ENCODE data around the gene AFF3.

- TF ChIP-seq, protein P1, sequence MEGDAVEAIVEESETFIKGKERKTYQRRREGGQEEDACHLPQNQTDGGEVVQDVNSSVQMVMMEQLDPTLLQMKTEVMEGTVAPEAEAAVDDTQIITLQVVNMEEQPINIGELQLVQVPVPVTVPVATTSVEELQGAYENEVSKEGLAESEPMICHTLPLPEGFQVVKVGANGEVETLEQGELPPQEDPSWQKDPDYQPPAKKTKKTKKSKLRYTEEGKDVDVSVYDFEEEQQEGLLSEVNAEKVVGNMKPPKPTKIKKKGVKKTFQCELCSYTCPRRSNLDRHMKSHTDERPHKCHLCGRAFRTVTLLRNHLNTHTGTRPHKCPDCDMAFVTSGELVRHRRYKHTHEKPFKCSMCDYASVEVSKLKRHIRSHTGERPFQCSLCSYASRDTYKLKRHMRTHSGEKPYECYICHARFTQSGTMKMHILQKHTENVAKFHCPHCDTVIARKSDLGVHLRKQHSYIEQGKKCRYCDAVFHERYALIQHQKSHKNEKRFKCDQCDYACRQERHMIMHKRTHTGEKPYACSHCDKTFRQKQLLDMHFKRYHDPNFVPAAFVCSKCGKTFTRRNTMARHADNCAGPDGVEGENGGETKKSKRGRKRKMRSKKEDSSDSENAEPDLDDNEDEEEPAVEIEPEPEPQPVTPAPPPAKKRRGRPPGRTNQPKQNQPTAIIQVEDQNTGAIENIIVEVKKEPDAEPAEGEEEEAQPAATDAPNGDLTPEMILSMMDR (optimal IDR thresholded peaks at IDR 0.05 in 1 of 3, IDR thresholded peaks at IDR 0.05 in 1 of 3, conservative IDR thresholded peaks at IDR 0.05 in 1 of 3; ENCODE audit: extremely low read depth in 1 of 3, insufficient read depth in 2 of 3, low read length in 3 of 3), result no peak
- no peak for TF ChIP-seq EZH2 (IDR thresholded peaks at IDR 0.05; ENCODE audit: low read length)
These were observed 291.3 kb downstream of the AFF3 start for GRCh38 chr2:99851089-99851488.

All from keratinocyte (primary cell).